MCF 10A (cell line): ENCODE results near the gene DNAH12. TPM values are rescaled to one million over a fixed set of nuclear protein-coding genes. Genes with fewer than 3 reads are reported as not detected.
"Not testable (repeated sequence)": the region's sequence is repeated elsewhere in the genome, so short reads cannot be mapped to it uniquely, and the experiment has no call there.

ENCODE experiments used
- BruUV-seq: library from RNA; stranded (reverse); fragments of 400-500 nt; replicated peaks from 2 replicates; lab custom pipeline; 2021; lab: Mats Ljungman, UMichigan
- CTCF ChIA-PET: fragments of 300-600 bp; sonication (Branson Sonifier 250); formaldehyde crosslinking; extraction: SDS; loops from one replicate; lab custom pipeline; 2021; ENCODE audit warnings: antibody characterized with exemption, inconsistent platforms; lab: Yijun Ruan, JAX
- POLR2A ChIA-PET: fragments of 300-600, 350-650 bp; sonication (Branson Sonifier 250); formaldehyde crosslinking; extraction: SDS; loops from one replicate; lab custom pipeline; 2020; ENCODE audit warnings: antibody characterized with exemption, inconsistent platforms; lab: Yijun Ruan, JAX
- DNase-seq: peaks from one replicate; pipeline ENCODE4 v3.0.0-alpha.2; 2018; ENCODE audit not compliant: unreplicated experiment
- H3K27ac Mint-ChIP-seq: one replicate; pipeline ENCODE4 v1.8.0; 2022; ENCODE audit warnings: mild to moderate bottlenecking, low read depth, mixed read lengths; ENCODE audit not compliant: unreplicated experiment
- H3K27me3 Mint-ChIP-seq: one replicate; pipeline ENCODE4 v1.8.0; 2022; ENCODE audit warnings: mixed read lengths; ENCODE audit not compliant: insufficient read depth, unreplicated experiment
- H3K36me3 Mint-ChIP-seq: one replicate; pipeline ENCODE4 v1.8.0; 2022; ENCODE audit warnings: mild to moderate bottlenecking, moderate library complexity, mixed read lengths; ENCODE audit not compliant: insufficient read depth, unreplicated experiment
- H3K4me1 Mint-ChIP-seq: one replicate; pipeline ENCODE4 v1.8.0; 2022; ENCODE audit warnings: mixed read lengths; ENCODE audit not compliant: insufficient read depth, unreplicated experiment
- H3K4me3 Mint-ChIP-seq: one replicate; pipeline ENCODE4 v1.8.0; 2022; ENCODE audit warnings: mild to moderate bottlenecking, moderate library complexity, mixed read lengths; ENCODE audit not compliant: unreplicated experiment
- H3K9me3 Mint-ChIP-seq: one replicate; pipeline ENCODE4 v1.8.0; 2022; ENCODE audit warnings: mixed read lengths; ENCODE audit not compliant: unreplicated experiment
- CTCF ChIP-seq: fragments of 200-600 bp; IDR thresholded peaks from one replicate; pipeline ENCODE4 v1.8.0; 2022; ENCODE audit warnings: antibody characterized with exemption, mild to moderate bottlenecking; ENCODE audit not compliant: unreplicated experiment
- intact Hi-C: fragments of 100-400 bp; cut with micrococcal nuclease; formaldehyde crosslinking; loops from 2 replicates; pipeline ENCODE4 v1.14.1; 2022
- total RNA-seq: library from RNA; stranded (reverse); gene quantifications from 2 replicates; pipeline ENCODE4 v1.2.3, GENCODE V29; 2022

The DNAH12 gene
- total RNA-seq, 1 experiment from 2014 or later: 0.58 TPM

- no peak overlapping the region for H3K27ac Mint-ChIP-seq
- POLR2A ChIA-PET: no interaction called here
- BruUV-seq: no TSS peak
These were observed 173.8 kb downstream of the DNAH12 start for GRCh38 chr3:57370341-57370740.

GRCh38 chr3:57365089-57365488 lies 179.1 kb downstream of the DNAH12 start:
- H3K4me1 Mint-ChIP-seq, H3K4me3 Mint-ChIP-seq, intact Hi-C loops, POLR2A ChIA-PET, BruUV-seq, DNase-seq, H3K27ac Mint-ChIP-seq, H3K9me3 Mint-ChIP-seq, H3K36me3 Mint-ChIP-seq, CTCF ChIA-PET: not testable (repeated sequence)
- peaks cover 11% of the 10 kb centered on the region for H3K27me3 Mint-ChIP-seq

More at GRCh38 chr3:57370341-57370740, 173.8 kb downstream of the DNAH12 start:
- Mint-ChIP-seq H3K36me3 (no peaks in the 10 kb centered on the region), H3K4me1 (no peaks in the 10 kb centered on the region), H3K4me3 (no peak overlapping the region), H3K27me3 (peaks cover 11% of the 10 kb centered on the region), H3K9me3 (no peaks in the 10 kb centered on the region)
- CTCF ChIA-PET: interaction anchor here (0.9 kb wide), 1 partner anchor 201 kb away, joined by 3 read pairs; no protein-coding TSS in a partner anchor
- no peak for DNase-seq
- TF ChIP-seq CTCF: no peak
- intact Hi-C loops: no loop called here

DNA sequence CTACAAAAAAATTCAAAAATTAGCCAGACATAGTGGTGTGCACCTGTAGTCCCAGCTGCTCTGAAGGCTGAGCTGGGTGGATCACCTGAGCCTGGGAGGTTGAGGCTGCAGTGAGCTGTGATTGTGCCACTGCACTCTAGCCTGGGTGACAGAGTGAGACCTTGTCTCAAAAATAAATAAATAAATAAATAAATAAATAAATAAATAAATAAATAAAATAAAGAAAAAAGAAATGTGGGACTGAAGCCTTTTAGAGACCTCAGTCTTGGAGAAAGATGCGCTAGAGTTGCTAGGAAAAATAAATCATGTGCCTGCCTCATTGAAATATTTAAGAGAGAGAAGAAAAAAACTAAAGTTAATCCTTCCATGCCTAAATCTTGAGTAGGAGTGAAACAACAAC lies 187.9 kb downstream of the DNAH12 start:
- BruUV-seq, CTCF ChIA-PET: not testable (repeated sequence)

DNA sequence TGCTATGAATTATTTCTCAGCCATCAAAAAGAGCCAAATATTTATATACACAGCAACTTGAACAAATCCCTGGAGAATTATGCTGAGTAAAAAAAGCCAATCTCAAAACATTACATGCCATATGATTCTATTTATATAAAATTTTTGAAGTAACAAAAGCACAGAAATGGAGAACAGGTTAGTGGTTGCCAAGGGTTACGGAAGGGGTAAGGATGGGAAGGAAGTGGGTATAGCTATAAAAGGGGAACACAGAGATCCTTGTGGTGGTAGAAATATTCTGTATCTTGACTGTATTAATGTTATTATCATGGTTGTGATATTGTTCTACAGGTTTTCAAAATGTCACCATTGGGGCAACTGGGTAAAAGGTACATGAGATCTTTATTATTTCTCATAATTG lies 189.4 kb downstream of the DNAH12 start:
- no peak overlapping the region for H3K4me3 Mint-ChIP-seq
- no peak for DNase-seq
- no peak overlapping the region for H3K27ac Mint-ChIP-seq
- CTCF ChIA-PET: no interaction called here
- no peak for TF ChIP-seq CTCF
- H3K4me1 Mint-ChIP-seq: no peaks in the 10 kb centered on the region
- BruUV-seq: no TSS peak
- H3K9me3 Mint-ChIP-seq: no peaks in the 10 kb centered on the region
- peaks cover 14% of the 10 kb centered on the region for H3K27me3 Mint-ChIP-seq
- POLR2A ChIA-PET: no interaction called here
- H3K36me3 Mint-ChIP-seq: no peaks in the 10 kb centered on the region
- intact Hi-C loops: no loop called here

More for the DNA sequence above, 187.9 kb downstream of the DNAH12 start:
- H3K36me3 Mint-ChIP-seq, H3K4me1 Mint-ChIP-seq, H3K9me3 Mint-ChIP-seq, intact Hi-C loops, POLR2A ChIA-PET, H3K27ac Mint-ChIP-seq, DNase-seq, H3K4me3 Mint-ChIP-seq: not testable (repeated sequence)
- peaks cover 14% of the 10 kb centered on the region for H3K27me3 Mint-ChIP-seq

DNA sequence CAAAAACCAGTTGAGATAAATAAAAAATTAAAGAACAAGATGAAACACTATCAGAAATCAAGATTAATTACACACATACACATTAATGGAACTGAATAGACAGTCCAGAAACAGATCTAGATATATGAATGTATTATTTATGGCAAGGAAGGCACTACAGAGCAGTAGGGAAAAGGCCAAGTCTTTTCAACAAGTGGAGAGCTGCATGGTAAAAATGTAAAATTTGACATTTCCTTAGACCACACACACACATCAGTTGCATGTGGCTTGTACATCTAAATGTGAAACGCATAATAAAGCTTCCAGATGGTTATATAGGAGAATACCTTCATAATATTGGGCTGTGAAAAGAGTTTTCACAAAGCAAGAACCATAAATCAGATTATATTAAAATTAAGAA lies 193.9 kb downstream of the DNAH12 start:
- H3K27ac Mint-ChIP-seq: no peak overlapping the region
- intact Hi-C loops: no loop called here
- H3K4me3 Mint-ChIP-seq: no peak overlapping the region
- H3K27me3 Mint-ChIP-seq: peaks cover 40% of the 10 kb centered on the region
- ChIA-PET POLR2A (no interaction called here), CTCF (no interaction called here)
- no peak for TF ChIP-seq CTCF
- H3K9me3 Mint-ChIP-seq: no peaks in the 10 kb centered on the region
- no peaks in the 10 kb centered on the region for H3K4me1 Mint-ChIP-seq
- no peak for DNase-seq
- H3K36me3 Mint-ChIP-seq: no peaks in the 10 kb centered on the region
- no TSS peak for BruUV-seq

DNA sequence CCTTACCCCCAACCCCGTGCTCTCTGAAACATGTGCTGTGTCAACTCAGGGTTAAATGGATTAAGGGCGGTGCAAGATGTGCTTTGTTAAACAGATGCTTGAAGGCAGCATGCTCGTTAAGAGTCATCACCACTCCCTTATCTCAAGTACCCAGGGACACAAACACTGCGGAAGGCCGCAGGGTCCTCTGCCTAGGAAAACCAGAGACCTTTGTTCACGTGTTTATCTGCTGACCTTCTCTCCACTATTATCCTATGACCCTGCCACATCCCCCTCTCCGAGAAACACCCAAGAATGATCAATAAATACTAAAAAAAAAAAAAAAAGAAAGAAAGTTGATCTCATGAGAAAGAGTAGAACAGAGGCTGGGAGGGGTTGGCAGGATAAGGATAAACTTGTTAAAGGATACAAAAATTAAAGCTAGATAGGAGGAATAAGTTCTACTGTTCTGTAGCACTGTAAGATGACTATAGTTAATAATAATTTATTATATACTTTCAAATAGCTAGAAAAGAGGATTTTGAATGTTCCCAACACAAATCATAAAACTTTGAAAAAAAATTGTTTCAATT lies 205.0 kb downstream of the DNAH12 start:
- H3K9me3 Mint-ChIP-seq, POLR2A ChIA-PET, DNase-seq, intact Hi-C loops, CTCF ChIA-PET, H3K27ac Mint-ChIP-seq, BruUV-seq, H3K36me3 Mint-ChIP-seq, H3K4me1 Mint-ChIP-seq, H3K4me3 Mint-ChIP-seq: not testable (repeated sequence)
- H3K27me3 Mint-ChIP-seq: peaks cover 59% of the 10 kb centered on the region

DNA sequence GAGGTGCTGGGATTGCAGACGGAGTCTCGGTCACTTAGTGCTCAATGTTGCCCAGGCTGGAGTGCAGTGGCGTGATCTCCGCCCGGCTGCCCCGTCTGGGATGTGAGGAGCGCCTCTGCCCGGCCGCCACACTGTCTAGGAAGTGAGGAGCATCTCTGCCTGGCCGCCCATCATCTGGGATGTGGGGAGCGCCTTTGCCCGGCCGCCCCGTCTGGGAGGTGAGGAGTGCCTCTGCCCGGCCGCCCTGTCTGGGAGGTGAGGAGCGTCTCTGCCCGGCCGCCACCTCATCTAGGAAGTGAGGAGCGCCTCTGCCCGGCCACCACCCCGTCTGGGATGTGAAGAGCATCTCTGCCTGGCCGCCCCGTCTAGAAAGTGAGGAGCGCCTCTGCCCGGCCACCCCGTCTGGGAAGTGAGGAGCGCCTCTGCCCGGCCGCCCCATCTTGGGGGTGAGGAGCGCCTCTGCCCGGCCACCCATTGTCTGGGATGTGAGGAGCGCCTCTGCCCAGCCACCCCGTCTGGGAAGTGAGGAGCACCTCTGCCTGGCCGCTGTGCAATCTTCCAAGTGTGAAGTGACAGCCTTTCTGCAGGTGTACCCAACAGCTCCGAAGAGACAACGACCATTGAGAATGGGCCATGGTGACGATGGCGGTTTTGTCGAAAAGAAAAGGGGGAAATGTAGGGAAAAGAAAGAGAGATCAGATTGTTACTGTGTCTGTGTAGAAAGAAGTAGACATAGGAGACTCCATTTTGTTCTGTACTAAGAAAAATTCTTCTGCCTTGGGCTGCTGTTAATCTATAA lies 205.7 kb downstream of the DNAH12 start:
- POLR2A ChIA-PET, H3K36me3 Mint-ChIP-seq, H3K9me3 Mint-ChIP-seq, BruUV-seq, intact Hi-C loops, H3K27ac Mint-ChIP-seq, DNase-seq, H3K4me1 Mint-ChIP-seq, H3K4me3 Mint-ChIP-seq, CTCF ChIA-PET: not testable (repeated sequence)
- peaks cover 52% of the 10 kb centered on the region for H3K27me3 Mint-ChIP-seq
